ENCODE results near the gene VSIG10L.

The VSIG10L gene

DNA sequence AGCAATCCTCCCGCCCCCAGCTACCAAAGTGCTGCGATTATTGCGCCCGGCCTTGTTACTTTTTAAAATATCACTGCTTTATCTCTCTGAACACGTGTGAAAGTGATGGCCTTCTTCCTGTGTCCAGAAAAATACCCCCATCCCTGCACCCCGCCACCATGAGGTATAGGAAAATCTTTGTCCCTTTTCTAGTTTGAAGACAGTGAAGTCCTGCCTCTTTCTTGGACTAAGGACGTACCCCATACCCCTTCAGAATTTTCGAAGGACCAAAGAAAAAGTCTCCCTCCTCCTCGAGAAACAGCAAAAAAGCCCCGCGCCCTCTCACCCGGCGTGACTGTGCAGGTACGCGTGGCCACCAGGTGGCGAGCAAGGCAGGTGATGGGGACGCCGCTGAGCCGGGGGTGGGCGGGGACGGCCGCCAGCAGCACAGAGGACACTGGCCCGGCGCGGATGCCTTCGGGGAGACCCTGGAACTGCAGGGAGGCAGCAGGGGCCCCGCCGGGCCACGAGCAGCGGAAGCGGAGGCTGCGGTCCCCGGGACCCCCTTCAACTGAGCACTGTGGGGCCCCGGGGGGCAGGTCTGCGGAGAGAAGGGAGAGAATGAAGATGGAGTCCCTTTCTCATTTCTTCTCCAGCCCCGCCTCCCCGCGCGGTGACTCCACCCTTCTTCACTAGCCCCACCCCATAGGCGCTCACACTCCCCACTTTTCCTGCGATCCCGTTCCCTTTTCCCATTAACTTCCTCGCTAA lies 3.2 kb downstream of the VSIG10L start:
- peak overlapping the region; percentile 40 for H4K91ac ChIP-seq (ENCODE audit: low read depth, low read length)
- no CpG with 5 or more reads among the region's 43 CpGs for WGBS (ENCODE audit: extremely low coverage, insufficient coverage, insufficient read length)
- peak; percentile 64 to 83 for DNase-seq
- no peak overlapping the region for H2BK5ac ChIP-seq (ENCODE audit: low read depth, low read length, poor library complexity)
- no peak overlapping the region for H2BK12ac ChIP-seq (ENCODE audit: low read length)
- H3K4me3 ChIP-seq (ENCODE audit: low read depth, low read length): peak overlapping the region; percentile 74
- no peaks in the 10 kb centered on the region for H3K36me3 ChIP-seq (ENCODE audit: control insufficient read depth in 1 of 2, insufficient read depth in 2 of 2, low read length in 2 of 2)
- no peaks in the 10 kb centered on the region for H3K9me3 ChIP-seq (ENCODE audit: insufficient read depth, low read depth, low read length)
- H4K8ac ChIP-seq (ENCODE audit: low read depth, low read length): peak overlapping the region; percentile 64
- H3K79me1 ChIP-seq (ENCODE audit: low read length): peaks cover 7% of the 10 kb centered on the region
- no peak overlapping the region for H2AK5ac ChIP-seq (ENCODE audit: low read length)
- no peak overlapping the region for H3K14ac ChIP-seq (ENCODE audit: low read length)
- peak overlapping the region; percentile 65 for H3K4me2 ChIP-seq (ENCODE audit: low read length)
- H3K23ac ChIP-seq (ENCODE audit: low read length): no peak overlapping the region
- H3K18ac ChIP-seq (ENCODE audit: low read length): no peak overlapping the region
- H2AFZ ChIP-seq (ENCODE audit: insufficient read depth, low read length, poor library complexity): peak overlapping the region; percentile 97
- H3K79me2 ChIP-seq (ENCODE audit: control insufficient read depth, insufficient read depth, low read length, poor library complexity): no peaks in the 10 kb centered on the region
- H3K4me1 ChIP-seq (ENCODE audit: control insufficient read depth in 1 of 2, insufficient read depth in 2 of 2, low read length in 2 of 2): peaks cover 2 to 7% of the 10 kb centered on the region in 2 experiments
- H4K12ac ChIP-seq (ENCODE audit: low read depth, low read length): no peak overlapping the region
- H3K27me3 ChIP-seq (ENCODE audit: insufficient read depth, low read length): peaks cover 9% of the 10 kb centered on the region
- no peak overlapping the region for H3K27ac ChIP-seq (ENCODE audit: low read depth, low read length)
- no peak overlapping the region for H2BK120ac ChIP-seq (ENCODE audit: insufficient read depth, low read length, poor library complexity)
- no peak overlapping the region for H3K4ac ChIP-seq (ENCODE audit: low read depth, low read length)
- no peak overlapping the region for H3K9ac ChIP-seq (ENCODE audit: low read length)

DNA sequence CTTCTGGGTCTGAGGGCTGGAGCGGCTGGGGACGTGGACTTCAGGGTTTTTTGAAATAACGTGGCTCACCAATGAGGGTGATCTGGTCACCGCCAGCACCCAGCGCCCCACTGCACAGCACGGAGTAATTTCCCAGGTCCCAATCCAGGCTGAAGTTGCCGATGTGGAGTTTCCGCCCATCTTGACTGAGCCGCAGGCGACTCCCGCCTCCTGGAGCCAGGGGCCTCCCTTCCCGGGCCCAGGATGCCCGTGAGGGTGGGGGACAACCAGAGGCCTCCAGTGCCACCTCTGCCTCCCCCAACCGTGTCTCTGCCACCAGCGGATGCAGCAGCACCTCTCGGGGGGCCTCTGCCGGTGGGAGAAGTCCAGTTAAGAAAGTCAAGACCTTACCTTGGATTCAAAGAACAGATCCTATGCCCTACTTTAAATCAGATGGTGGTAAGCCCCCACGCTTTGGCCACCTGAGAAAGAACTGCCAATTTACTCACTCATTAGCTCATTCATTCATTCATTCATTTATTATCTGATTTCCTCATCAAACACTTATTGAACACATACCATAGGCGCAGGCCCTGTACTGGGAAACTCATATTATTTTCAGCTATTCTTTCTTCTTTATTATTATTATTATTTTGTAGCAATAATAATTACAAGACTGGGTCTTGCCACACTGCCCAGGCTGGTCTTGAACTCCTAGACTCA lies 3.9 kb downstream of the VSIG10L start:
- no peak overlapping the region for H4K12ac ChIP-seq (ENCODE audit: low read depth, low read length)
- H3K4ac ChIP-seq (ENCODE audit: low read depth, low read length): no peak overlapping the region
- peaks cover 2 to 7% of the 10 kb centered on the region in 2 experiments for H3K4me1 ChIP-seq (ENCODE audit: control insufficient read depth in 1 of 2, insufficient read depth in 2 of 2, low read length in 2 of 2)
- no peak overlapping the region for H2BK12ac ChIP-seq (ENCODE audit: low read length)
- no peak overlapping the region for H2BK120ac ChIP-seq (ENCODE audit: insufficient read depth, low read length, poor library complexity)
- H3K4me3 ChIP-seq (ENCODE audit: low read depth, low read length): no peak overlapping the region
- DNase-seq: no peak
- no peak overlapping the region for H3K23ac ChIP-seq (ENCODE audit: low read length)
- no peaks in the 10 kb centered on the region for H3K9me3 ChIP-seq (ENCODE audit: insufficient read depth, low read depth, low read length)
- H2AFZ ChIP-seq (ENCODE audit: insufficient read depth, low read length, poor library complexity): no peak overlapping the region
- H2BK5ac ChIP-seq (ENCODE audit: low read depth, low read length, poor library complexity): no peak overlapping the region
- no peak overlapping the region for H3K4me2 ChIP-seq (ENCODE audit: low read length)
- H4K8ac ChIP-seq (ENCODE audit: low read depth, low read length): no peak overlapping the region
- H3K79me2 ChIP-seq (ENCODE audit: control insufficient read depth, insufficient read depth, low read length, poor library complexity): no peaks in the 10 kb centered on the region
- no peak overlapping the region for H2AK5ac ChIP-seq (ENCODE audit: low read length)
- no peak overlapping the region for H3K27ac ChIP-seq (ENCODE audit: low read depth, low read length)
- H3K14ac ChIP-seq (ENCODE audit: low read length): no peak overlapping the region
- H3K36me3 ChIP-seq (ENCODE audit: control insufficient read depth in 1 of 2, insufficient read depth in 2 of 2, low read length in 2 of 2): no peaks in the 10 kb centered on the region
- no CpG with 5 or more reads among the region's 19 CpGs for WGBS (ENCODE audit: extremely low coverage, insufficient coverage, insufficient read length)
- H3K27me3 ChIP-seq (ENCODE audit: insufficient read depth, low read length): peaks cover 9% of the 10 kb centered on the region
- no peak overlapping the region for H3K18ac ChIP-seq (ENCODE audit: low read length)
- no peak overlapping the region for H3K9ac ChIP-seq (ENCODE audit: low read length)
- peaks cover 7% of the 10 kb centered on the region for H3K79me1 ChIP-seq (ENCODE audit: low read length)
- no peak overlapping the region for H4K91ac ChIP-seq (ENCODE audit: low read depth, low read length)

DNA sequence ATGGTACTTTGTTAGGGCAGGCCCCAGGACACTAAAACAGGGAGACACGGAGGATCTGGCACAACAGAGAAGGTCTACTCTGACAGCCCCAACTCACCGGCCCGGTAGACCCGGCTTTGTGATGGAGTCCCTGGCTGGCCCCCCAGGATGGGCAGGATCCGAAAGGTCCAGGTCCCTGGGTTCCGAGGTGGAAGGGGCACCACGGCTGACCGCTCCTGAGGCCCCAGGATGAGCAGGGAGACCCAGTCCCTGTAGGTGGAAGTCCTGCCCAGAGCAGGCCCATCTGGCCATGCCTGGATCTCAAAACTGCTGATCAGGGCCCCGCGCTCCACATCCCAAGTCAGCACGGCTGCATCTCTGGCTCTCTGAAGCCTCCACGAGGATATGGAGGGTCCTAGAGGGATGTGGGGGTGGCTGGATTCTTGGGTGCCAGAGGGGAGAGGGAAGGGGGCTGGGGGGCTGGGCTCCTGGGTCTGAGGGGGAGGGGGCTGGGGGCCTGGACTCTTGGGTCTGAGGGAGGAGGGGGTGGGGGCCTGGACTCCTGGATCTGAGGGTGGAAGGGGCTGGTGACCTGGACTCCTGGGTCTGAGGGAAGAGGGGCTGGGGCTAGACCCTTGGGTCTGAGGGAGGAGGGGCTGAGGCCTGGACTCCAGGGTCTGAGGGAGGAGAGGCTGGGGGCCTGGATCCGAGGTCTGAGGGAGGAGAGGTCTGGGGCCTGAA lies 4.6 kb downstream of the VSIG10L start:
- H2AK5ac ChIP-seq (ENCODE audit: low read length): no peak overlapping the region
- no peak overlapping the region for H3K4ac ChIP-seq (ENCODE audit: low read depth, low read length)
- no peak overlapping the region for H3K23ac ChIP-seq (ENCODE audit: low read length)
- H4K91ac ChIP-seq (ENCODE audit: low read depth, low read length): no peak overlapping the region
- no peaks in the 10 kb centered on the region for H3K79me2 ChIP-seq (ENCODE audit: control insufficient read depth, insufficient read depth, low read length, poor library complexity)
- peaks cover 2 to 7% of the 10 kb centered on the region in 2 experiments for H3K4me1 ChIP-seq (ENCODE audit: control insufficient read depth in 1 of 2, insufficient read depth in 2 of 2, low read length in 2 of 2)
- H2BK12ac ChIP-seq (ENCODE audit: low read length): no peak overlapping the region
- H2BK5ac ChIP-seq (ENCODE audit: low read depth, low read length, poor library complexity): no peak overlapping the region
- H3K4me2 ChIP-seq (ENCODE audit: low read length): no peak overlapping the region
- H3K27ac ChIP-seq (ENCODE audit: low read depth, low read length): no peak overlapping the region
- no peak overlapping the region for H4K12ac ChIP-seq (ENCODE audit: low read depth, low read length)
- H3K14ac ChIP-seq (ENCODE audit: low read length): no peak overlapping the region
- DNase-seq: no peak
- H3K27me3 ChIP-seq (ENCODE audit: insufficient read depth, low read length): peaks cover 9% of the 10 kb centered on the region
- H3K9me3 ChIP-seq (ENCODE audit: insufficient read depth, low read depth, low read length): no peaks in the 10 kb centered on the region
- no peak overlapping the region for H4K8ac ChIP-seq (ENCODE audit: low read depth, low read length)
- H3K36me3 ChIP-seq (ENCODE audit: control insufficient read depth in 1 of 2, insufficient read depth in 2 of 2, low read length in 2 of 2): no peaks in the 10 kb centered on the region
- H2AFZ ChIP-seq (ENCODE audit: insufficient read depth, low read length, poor library complexity): no peak overlapping the region
- no CpG with 5 or more reads among the region's 13 CpGs for WGBS (ENCODE audit: extremely low coverage, insufficient coverage, insufficient read length)
- H2BK120ac ChIP-seq (ENCODE audit: insufficient read depth, low read length, poor library complexity): no peak overlapping the region
- H3K18ac ChIP-seq (ENCODE audit: low read length): no peak overlapping the region
- no peak overlapping the region for H3K9ac ChIP-seq (ENCODE audit: low read length)
- H3K4me3 ChIP-seq (ENCODE audit: low read depth, low read length): no peak overlapping the region
- H3K79me1 ChIP-seq (ENCODE audit: low read length): peaks cover 7% of the 10 kb centered on the region

DNA sequence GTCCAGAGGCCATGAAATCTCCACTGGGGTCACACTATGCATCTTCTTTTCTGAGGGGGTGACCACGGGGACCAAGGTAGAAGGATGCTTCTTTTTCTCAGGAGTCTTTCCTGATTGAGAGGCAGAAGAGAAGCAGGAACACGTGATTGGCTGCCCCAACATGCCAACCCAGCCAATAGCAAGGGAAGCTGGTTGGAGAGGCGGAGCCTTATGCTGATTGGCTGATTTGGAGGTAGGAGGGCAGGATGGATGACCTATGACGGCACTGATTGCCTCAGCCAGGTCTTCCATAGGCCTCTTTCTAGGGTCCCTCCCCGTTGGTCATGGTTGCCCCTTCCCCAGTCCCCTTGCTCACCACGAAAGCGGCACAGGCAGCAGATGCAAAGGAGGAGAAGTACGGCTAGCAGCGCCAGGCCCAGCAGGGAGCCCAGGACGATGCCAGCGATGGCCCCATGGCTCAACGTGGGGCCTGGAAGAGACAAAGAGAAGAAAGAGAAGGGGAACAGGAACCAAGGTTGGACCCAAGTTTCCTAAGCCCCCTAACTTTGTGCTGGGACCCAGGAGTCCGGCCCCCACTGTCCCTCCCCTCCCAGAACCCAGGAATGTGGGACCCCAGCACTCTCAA lies 8.0 kb downstream of the VSIG10L start:
- H2BK12ac ChIP-seq (ENCODE audit: low read length): no peak overlapping the region
- no peak overlapping the region for H3K18ac ChIP-seq (ENCODE audit: low read length)
- H2AK5ac ChIP-seq (ENCODE audit: low read length): no peak overlapping the region
- no peak overlapping the region for H3K9ac ChIP-seq (ENCODE audit: low read length)
- no CpG with 5 or more reads among the region's 13 CpGs for WGBS (ENCODE audit: extremely low coverage, insufficient coverage, insufficient read length)
- H3K14ac ChIP-seq (ENCODE audit: low read length): no peak overlapping the region
- no peak overlapping the region for H2BK120ac ChIP-seq (ENCODE audit: insufficient read depth, low read length, poor library complexity)
- H3K27me3 ChIP-seq (ENCODE audit: insufficient read depth, low read length): no peaks in the 10 kb centered on the region
- no peak overlapping the region for H2AFZ ChIP-seq (ENCODE audit: insufficient read depth, low read length, poor library complexity)
- no peaks in the 10 kb centered on the region for H3K36me3 ChIP-seq (ENCODE audit: control insufficient read depth in 1 of 2, insufficient read depth in 2 of 2, low read length in 2 of 2)
- H3K79me2 ChIP-seq (ENCODE audit: control insufficient read depth, insufficient read depth, low read length, poor library complexity): no peaks in the 10 kb centered on the region
- H4K12ac ChIP-seq (ENCODE audit: low read depth, low read length): no peak overlapping the region
- no peaks in the 10 kb centered on the region for H3K4me1 ChIP-seq (ENCODE audit: control insufficient read depth in 1 of 2, insufficient read depth in 2 of 2, low read length in 2 of 2)
- no peak overlapping the region for H3K4ac ChIP-seq (ENCODE audit: low read depth, low read length)
- H3K79me1 ChIP-seq (ENCODE audit: low read length): no peaks in the 10 kb centered on the region
- H3K4me3 ChIP-seq (ENCODE audit: low read depth, low read length): no peak overlapping the region
- H2BK5ac ChIP-seq (ENCODE audit: low read depth, low read length, poor library complexity): no peak overlapping the region
- no peak overlapping the region for H3K27ac ChIP-seq (ENCODE audit: low read depth, low read length)
- no peak overlapping the region for H4K8ac ChIP-seq (ENCODE audit: low read depth, low read length)
- H4K91ac ChIP-seq (ENCODE audit: low read depth, low read length): no peak overlapping the region
- DNase-seq: no peak
- no peak overlapping the region for H3K23ac ChIP-seq (ENCODE audit: low read length)
- no peaks in the 10 kb centered on the region for H3K9me3 ChIP-seq (ENCODE audit: insufficient read depth, low read depth, low read length)
- H3K4me2 ChIP-seq (ENCODE audit: low read length): no peak overlapping the region

All from trophoblast cell (in vitro differentiated cells and primary cell).